HG02885 (cell line): Measurements from ENCODE around the gene CHST5.
"Not testable (repeated sequence)": the region's sequence is repeated elsewhere in the genome, so short reads cannot be mapped to it uniquely, and the experiment has no call there.

Source experiments
- ATAC-seq: cut with Tn5 transposase; IDR thresholded peaks from one replicate; pipeline ENCODE4 v1.9.1; 2021; ENCODE audit warnings: mild to moderate bottlenecking; ENCODE audit not compliant: unreplicated experiment, poor library complexity

Gene CHST5

GRCh38 chr16:75555213-75555706, 19.4 kb upstream of the CHST5 start:
- peak; percentile 45 for ATAC-seq

- ATAC-seq = no peak
Measured at GRCh38 chr16:75552951-75553350, 17.0 kb upstream of the CHST5 start.

- ATAC-seq = peak; percentile 78
Measured at GRCh38 chr16:75550211-75550662, 14.3 kb upstream of the CHST5 start.

- not testable (repeated sequence) for ATAC-seq
Measured at GRCh38 chr16:75548456-75548855, 12.5 kb upstream of the CHST5 start.

GRCh38 chr16:75546293-75546692, 10.4 kb upstream of the CHST5 start:
- ATAC-seq = no peak

- ATAC-seq = not testable (repeated sequence)
Measured at GRCh38 chr16:75545879-75546278, 10.0 kb upstream of the CHST5 start.

GRCh38 chr16:75542462-75542861, 6.6 kb upstream of the CHST5 start:
- ATAC-seq = not testable (repeated sequence)

- ATAC-seq = no peak
Measured at GRCh38 chr16:75541236-75541635, 5.3 kb upstream of the CHST5 start.

GRCh38 chr16:75538882-75539565, 3.1 kb upstream of the CHST5 start:
- ATAC-seq = not testable (repeated sequence)

GRCh38 chr16:75537776-75538175, 1.9 kb upstream of the CHST5 start:
- no peak for ATAC-seq

GRCh38 chr16:75535211-75535843, 581 bp downstream of the CHST5 start:
- ATAC-seq = no peak

GRCh38 chr16:75534560-75535205, 1.2 kb downstream of the CHST5 start:
- ATAC-seq = no peak

GRCh38 chr16:75532791-75533190, 3.1 kb downstream of the CHST5 start:
- ATAC-seq = no peak

GRCh38 chr16:75532142-75532765, 3.7 kb downstream of the CHST5 start:
- ATAC-seq = no peak

- no peak for ATAC-seq
Measured at GRCh38 chr16:75529959-75530358, 5.9 kb downstream of the CHST5 start.

- ATAC-seq = no peak
Measured at GRCh38 chr16:75529056-75529905, 6.6 kb downstream of the CHST5 start.

GRCh38 chr16:75527825-75528299, 8.0 kb downstream of the CHST5 start:
- no peak for ATAC-seq

GRCh38 chr16:75526032-75526790, 9.7 kb downstream of the CHST5 start:
- no peak for ATAC-seq

GRCh38 chr16:75519175-75519574, 16.7 kb downstream of the CHST5 start:
- ATAC-seq = no peak
